AG09309 (cell line): ENCODE results near the gene SEMA3C.
"Not testable (repeated sequence)": the region's sequence is repeated elsewhere in the genome, so short reads cannot be mapped to it uniquely, and the experiment has no call there.

Experiments
- DNase-seq: peaks from one replicate; pipeline ENCODE4 v3.0.0-alpha.2; 2010; ENCODE audit warnings: low read depth
- H3K4me3 ChIP-seq: 2 replicates; pipeline ENCODE4 v1.5.1; 2011; ENCODE audit warnings: mild to moderate bottlenecking, low read depth, low read length, moderate library complexity; ENCODE audit not compliant: control insufficient read depth
- CTCF ChIP-seq: IDR thresholded peaks from 2 replicates; pipeline ENCODE4 v1.5.1; 2011; ENCODE audit warnings: mild to moderate bottlenecking, low read depth, low read length, inconsistent platforms; ENCODE audit not compliant: insufficient read depth, control insufficient read depth; ENCODE audit errors: missing control alignments

Gene SEMA3C

GRCh38 chr7:80929619-80930018, 10.8 kb upstream of the SEMA3C start:
- no peak overlapping the region for H3K4me3 ChIP-seq
- no peak for TF ChIP-seq CTCF
- no peak for DNase-seq

GRCh38 chr7:80926955-80927354, 8.1 kb upstream of the SEMA3C start:
- not testable (repeated sequence) for DNase-seq, H3K4me3 ChIP-seq

GRCh38 chr7:80924090-80924489, 5.2 kb upstream of the SEMA3C start:
- TF ChIP-seq CTCF, result no peak
- no peak overlapping the region for H3K4me3 ChIP-seq
- no peak for DNase-seq

GRCh38 chr7:80923211-80923612, 4.4 kb upstream of the SEMA3C start:
- no peak overlapping the region for H3K4me3 ChIP-seq
- no peak for DNase-seq
- TF ChIP-seq CTCF, result no peak

GRCh38 chr7:80922253-80923049, 3.6 kb upstream of the SEMA3C start:
- no peak overlapping the region for H3K4me3 ChIP-seq
- DNase-seq, result no peak
- no peak for TF ChIP-seq CTCF

GRCh38 chr7:80921130-80921529, 2.3 kb upstream of the SEMA3C start:
- H3K4me3 ChIP-seq, result no peak overlapping the region
- DNase-seq, result no peak
- no peak for TF ChIP-seq CTCF

GRCh38 chr7:80918399-80918798, 452 bp downstream of the SEMA3C start:
- H3K4me3 ChIP-seq, result peak overlapping the region; percentile 52
- no peak for DNase-seq

More at GRCh38 chr7:80918399-80918798, 452 bp downstream of the SEMA3C start:
- TF ChIP-seq CTCF, result no peak
